ENCODE results near the gene KRT78. TPM values are rescaled to one million over a fixed set of nuclear protein-coding genes. Genes with fewer than 3 reads are reported as not detected.

KRT78 gene
- total RNA-seq, 3 donors from 2014 or later (not counting 1 experiment from before 2014, with no cell fraction given) = not detected

GRCh38 chr12:52792185-52793029, 56.4 kb downstream of the KRT78 start:
- H3K27me3 Mint-ChIP-seq (ENCODE audit: low read depth in 2 of 2) = peaks cover 42 to 43% of the 10 kb centered on the region in 2 donors
- H3K9me3 Mint-ChIP-seq = no peaks in the 10 kb centered on the region
- H3K4me3 Mint-ChIP-seq = no peak overlapping the region
- H3K27ac Mint-ChIP-seq = no peak overlapping the region
- no peak for DNase-seq
- Histone ChIP-seq H3K27me3 (ENCODE audit: control insufficient read depth, insufficient read depth, low read length) (peaks cover 15% of the 10 kb centered on the region), H3K27ac (ENCODE audit: low read length) (no peak overlapping the region), H3K4me3 (ENCODE audit: low read length) (no peak overlapping the region), H3K36me3 (ENCODE audit: control insufficient read depth, insufficient read depth, low read length) (no peaks in the 10 kb centered on the region), H3K4me1 (ENCODE audit: control insufficient read depth, insufficient read depth, low read length) (peaks cover 6% of the 10 kb centered on the region), H3K9me3 (ENCODE audit: control insufficient read depth, insufficient read depth, low read length) (no peaks in the 10 kb centered on the region)
- TF ChIP-seq CTCF (IDR thresholded peaks at IDR 0.05) = no peak
- peaks cover 15 to 25% of the 10 kb centered on the region in 2 donors for H3K4me1 Mint-ChIP-seq
- no peak for ATAC-seq
- intact Hi-C loops (cut with micrococcal nuclease) = no loop called here
- no peaks in the 10 kb centered on the region for H3K36me3 Mint-ChIP-seq
- WGBS (ENCODE audit: insufficient coverage) = 80% methylated on average over 10 of the region's 10 CpGs

- Mint-ChIP-seq H3K4me3 (no peak overlapping the region), H3K27ac (no peak overlapping the region), H3K4me1 (peaks cover 15 to 25% of the 10 kb centered on the region in 2 donors), H3K27me3 (ENCODE audit: low read depth in 2 of 2) (peaks cover 42 to 47% of the 10 kb centered on the region in 2 donors), H3K36me3 (no peaks in the 10 kb centered on the region), H3K9me3 (no peaks in the 10 kb centered on the region)
- H3K4me1 ChIP-seq (ENCODE audit: control insufficient read depth, insufficient read depth, low read length) = peaks cover 6% of the 10 kb centered on the region
- H3K9me3 ChIP-seq (ENCODE audit: control insufficient read depth, insufficient read depth, low read length) = no peaks in the 10 kb centered on the region
- intact Hi-C loops (cut with micrococcal nuclease) = no loop called here
- ATAC-seq (no peak), DNase-seq (no peak)
- H3K27me3 ChIP-seq (ENCODE audit: control insufficient read depth, insufficient read depth, low read length) = peaks cover 15% of the 10 kb centered on the region
- 97% methylated on average over 12 of the region's 12 CpGs for WGBS (ENCODE audit: insufficient coverage)
- no peak overlapping the region for H3K4me3 ChIP-seq (ENCODE audit: low read length)
- no peak overlapping the region for H3K27ac ChIP-seq (ENCODE audit: low read length)
- no peaks in the 10 kb centered on the region for H3K36me3 ChIP-seq (ENCODE audit: control insufficient read depth, insufficient read depth, low read length)
- TF ChIP-seq CTCF (IDR thresholded peaks at IDR 0.05) = no peak
Measured at GRCh38 chr12:52791271-52792184, 57.3 kb downstream of the KRT78 start.

- ATAC-seq = peak in 2 of 3 donors; percentile 26 to 42
- DNase-seq = no peak
- H3K4me3 ChIP-seq (ENCODE audit: low read length) = no peak overlapping the region
- TF ChIP-seq CTCF (IDR thresholded peaks at IDR 0.05) = no peak
- Mint-ChIP-seq H3K9me3 (peaks cover 2% of the 10 kb centered on the region in 2 donors), H3K27ac (no peak overlapping the region), H3K4me1 (peaks cover 15 to 25% of the 10 kb centered on the region in 2 donors), H3K36me3 (no peaks in the 10 kb centered on the region), H3K4me3 (no peak overlapping the region), H3K27me3 (ENCODE audit: low read depth in 2 of 2) (peaks cover 46 to 51% of the 10 kb centered on the region in 2 donors)
- H3K9me3 ChIP-seq (ENCODE audit: control insufficient read depth, insufficient read depth, low read length) = no peaks in the 10 kb centered on the region
- peaks cover 6% of the 10 kb centered on the region for H3K4me1 ChIP-seq (ENCODE audit: control insufficient read depth, insufficient read depth, low read length)
- intact Hi-C loops (cut with micrococcal nuclease) = no loop called here
- H3K27ac ChIP-seq (ENCODE audit: low read length) = no peak overlapping the region
- H3K27me3 ChIP-seq (ENCODE audit: control insufficient read depth, insufficient read depth, low read length) = peaks cover 15% of the 10 kb centered on the region
- no peaks in the 10 kb centered on the region for H3K36me3 ChIP-seq (ENCODE audit: control insufficient read depth, insufficient read depth, low read length)
- 74% methylated on average over 19 of the region's 19 CpGs for WGBS (ENCODE audit: insufficient coverage)
Measured at GRCh38 chr12:52790427-52791270, 58.1 kb downstream of the KRT78 start.

Data from natural killer cell (primary cell).